Measurements from ENCODE around the gene LRRK1.

- TF ChIP-seq CTCF (IDR thresholded peaks at IDR 0.05) (no peak), POLR2AphosphoS5 (IDR thresholded peaks at IDR 0.05) (no peak)
Measured at GRCh38 chr15:100934726-100935125, 15.6 kb downstream of the LRRK1 start.

Data from stomach (tissue), 4 donors.